Esophagus muscularis mucosa (tissue), 4 donors: ENCODE measurements around the gene PCDH1.

Experiments used
- EP300 ChIP-seq: sonication (generic); formaldehyde crosslinking; IDR thresholded peaks from one replicate; pipeline ENCODE4 v1.6.1; 2017; ENCODE audit warnings: antibody characterized with exemption
- POLR2A ChIP-seq: fragments of 450-650 bp; IDR thresholded peaks from one replicate; pipeline ENCODE4 v1.6.1; 2017; ENCODE audit warnings: antibody characterized with exemption, moderate library complexity, mild to moderate bottlenecking, low read depth
- POLR2AphosphoS5 ChIP-seq, 2 donors: sonication (generic); formaldehyde crosslinking; IDR thresholded peaks; one replicate each; pipeline ENCODE4 v1.6.1; 2017; ENCODE audit warnings: antibody characterized with exemption in 2 of 2
- TF ChIP-seq, protein P1 (sequence below), 3 experiments: fragments of 200-600 bp in 2 of 3; fragments of 450-650 bp in 1 of 3; sonication (generic) in 2 of 3; IDR thresholded peaks; one replicate each; pipeline ENCODE4 v1.5.1; 2017 to 2019; ENCODE audit warnings: antibody characterized with exemption in 3 of 3, mild to moderate bottlenecking in 2 of 3, moderate library complexity in 1 of 3

DNA sequence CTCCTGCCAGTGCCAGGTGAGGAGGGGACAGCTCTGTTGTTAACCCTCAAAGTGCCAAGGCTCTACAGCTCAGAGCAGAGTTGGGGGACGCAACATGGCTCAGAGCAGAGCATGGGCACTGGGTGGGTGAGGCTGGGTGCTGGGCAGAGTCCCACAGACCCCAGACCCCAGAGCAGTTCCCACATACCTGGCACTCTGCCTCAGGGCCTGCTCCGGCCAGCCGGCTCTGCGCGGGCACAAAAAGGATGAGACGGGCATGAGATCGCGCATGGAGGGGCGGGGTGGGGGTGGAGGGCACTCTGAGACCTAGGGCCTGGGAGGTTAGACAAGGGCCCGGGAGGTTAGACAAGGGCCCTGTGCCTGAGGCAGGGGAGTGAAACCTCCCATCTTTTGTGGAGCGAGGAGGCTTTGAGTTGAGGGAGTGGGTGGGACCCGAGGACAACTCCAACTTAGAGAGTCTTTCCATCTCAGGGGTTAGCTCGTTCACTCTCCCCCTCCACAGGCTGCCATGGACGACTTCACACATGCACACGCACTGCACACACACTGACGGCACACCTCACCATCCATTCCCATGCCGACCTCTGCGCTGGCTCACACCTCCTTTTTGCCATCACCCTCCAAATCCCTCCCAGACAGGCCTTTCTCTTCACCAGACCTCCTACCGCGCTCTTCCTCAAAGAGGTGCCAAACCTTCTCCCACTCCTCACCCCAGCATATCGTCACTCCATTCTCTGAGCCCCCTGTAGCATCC lies 22.0 kb downstream of the PCDH1 start:
- TF ChIP-seq, protein P1, sequence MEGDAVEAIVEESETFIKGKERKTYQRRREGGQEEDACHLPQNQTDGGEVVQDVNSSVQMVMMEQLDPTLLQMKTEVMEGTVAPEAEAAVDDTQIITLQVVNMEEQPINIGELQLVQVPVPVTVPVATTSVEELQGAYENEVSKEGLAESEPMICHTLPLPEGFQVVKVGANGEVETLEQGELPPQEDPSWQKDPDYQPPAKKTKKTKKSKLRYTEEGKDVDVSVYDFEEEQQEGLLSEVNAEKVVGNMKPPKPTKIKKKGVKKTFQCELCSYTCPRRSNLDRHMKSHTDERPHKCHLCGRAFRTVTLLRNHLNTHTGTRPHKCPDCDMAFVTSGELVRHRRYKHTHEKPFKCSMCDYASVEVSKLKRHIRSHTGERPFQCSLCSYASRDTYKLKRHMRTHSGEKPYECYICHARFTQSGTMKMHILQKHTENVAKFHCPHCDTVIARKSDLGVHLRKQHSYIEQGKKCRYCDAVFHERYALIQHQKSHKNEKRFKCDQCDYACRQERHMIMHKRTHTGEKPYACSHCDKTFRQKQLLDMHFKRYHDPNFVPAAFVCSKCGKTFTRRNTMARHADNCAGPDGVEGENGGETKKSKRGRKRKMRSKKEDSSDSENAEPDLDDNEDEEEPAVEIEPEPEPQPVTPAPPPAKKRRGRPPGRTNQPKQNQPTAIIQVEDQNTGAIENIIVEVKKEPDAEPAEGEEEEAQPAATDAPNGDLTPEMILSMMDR (IDR thresholded peaks at IDR 0.05): no peak
- TF ChIP-seq POLR2A (no peak), POLR2AphosphoS5 (IDR thresholded peaks at IDR 0.05) (no peak), EP300 (no peak)
